Bronchial epithelial cell (primary cell): ENCODE results near the gene DHRS12. TPM values are rescaled to one million over a fixed set of nuclear protein-coding genes. Genes with fewer than 3 reads are reported as not detected.
A peak's percentile ranks its signal among the peaks of the same experiment; 100 is the strongest.

Source experiments
- DNase-seq: peaks from one replicate; pipeline ENCODE4 v3.0.0-alpha.2; 2010; ENCODE audit warnings: low read depth
- FAIRE-seq: peaks from 2 replicates; lab custom pipeline; 2011; peaks lifted over from hg19 to GRCh38; lab: Jason Lieb, UNC
- H3K27me3 ChIP-seq: 2 replicates; pipeline ENCODE4 v1.5.1; 2011; ENCODE audit warnings: low read length; ENCODE audit not compliant: control insufficient read depth, insufficient read depth
- H3K36me3 ChIP-seq: 2 replicates; pipeline ENCODE4 v1.5.1; 2011; ENCODE audit warnings: low read length; ENCODE audit not compliant: control insufficient read depth, insufficient read depth
- H3K4me3 ChIP-seq: 2 replicates; pipeline ENCODE4 v1.5.1; 2011; ENCODE audit warnings: mild to moderate bottlenecking, low read depth, low read length, control low read depth
- total RNA-seq: library from RNA; depleted of rRNA; stranded (reverse); fragments of >200 nt; gene quantifications from 2 replicates; pipeline ENCODE4 v1.2.1, GENCODE V29; 2014
- TF ChIP-seq, protein P1 (sequence below): IDR thresholded peaks from 2 replicates; pipeline ENCODE4 v1.5.1; 2011; ENCODE audit warnings: mild to moderate bottlenecking, moderate library complexity, low read length, control low read depth, inconsistent platforms; ENCODE audit not compliant: insufficient read depth, severe bottlenecking

The DHRS12 gene
- total RNA-seq, 1 donor from 2014 or later, result 2.4 TPM

GRCh38 chr13:51805313-51805712, 1.4 kb upstream of the DHRS12 start:
- Histone ChIP-seq H3K4me3 (no peak overlapping the region), H3K27me3 (no peaks in the 10 kb centered on the region), H3K36me3 (no peaks in the 10 kb centered on the region)
- DNase-seq, result no peak
- TF ChIP-seq, protein P1, sequence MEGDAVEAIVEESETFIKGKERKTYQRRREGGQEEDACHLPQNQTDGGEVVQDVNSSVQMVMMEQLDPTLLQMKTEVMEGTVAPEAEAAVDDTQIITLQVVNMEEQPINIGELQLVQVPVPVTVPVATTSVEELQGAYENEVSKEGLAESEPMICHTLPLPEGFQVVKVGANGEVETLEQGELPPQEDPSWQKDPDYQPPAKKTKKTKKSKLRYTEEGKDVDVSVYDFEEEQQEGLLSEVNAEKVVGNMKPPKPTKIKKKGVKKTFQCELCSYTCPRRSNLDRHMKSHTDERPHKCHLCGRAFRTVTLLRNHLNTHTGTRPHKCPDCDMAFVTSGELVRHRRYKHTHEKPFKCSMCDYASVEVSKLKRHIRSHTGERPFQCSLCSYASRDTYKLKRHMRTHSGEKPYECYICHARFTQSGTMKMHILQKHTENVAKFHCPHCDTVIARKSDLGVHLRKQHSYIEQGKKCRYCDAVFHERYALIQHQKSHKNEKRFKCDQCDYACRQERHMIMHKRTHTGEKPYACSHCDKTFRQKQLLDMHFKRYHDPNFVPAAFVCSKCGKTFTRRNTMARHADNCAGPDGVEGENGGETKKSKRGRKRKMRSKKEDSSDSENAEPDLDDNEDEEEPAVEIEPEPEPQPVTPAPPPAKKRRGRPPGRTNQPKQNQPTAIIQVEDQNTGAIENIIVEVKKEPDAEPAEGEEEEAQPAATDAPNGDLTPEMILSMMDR, result no peak
- no peak for FAIRE-seq

DNA sequence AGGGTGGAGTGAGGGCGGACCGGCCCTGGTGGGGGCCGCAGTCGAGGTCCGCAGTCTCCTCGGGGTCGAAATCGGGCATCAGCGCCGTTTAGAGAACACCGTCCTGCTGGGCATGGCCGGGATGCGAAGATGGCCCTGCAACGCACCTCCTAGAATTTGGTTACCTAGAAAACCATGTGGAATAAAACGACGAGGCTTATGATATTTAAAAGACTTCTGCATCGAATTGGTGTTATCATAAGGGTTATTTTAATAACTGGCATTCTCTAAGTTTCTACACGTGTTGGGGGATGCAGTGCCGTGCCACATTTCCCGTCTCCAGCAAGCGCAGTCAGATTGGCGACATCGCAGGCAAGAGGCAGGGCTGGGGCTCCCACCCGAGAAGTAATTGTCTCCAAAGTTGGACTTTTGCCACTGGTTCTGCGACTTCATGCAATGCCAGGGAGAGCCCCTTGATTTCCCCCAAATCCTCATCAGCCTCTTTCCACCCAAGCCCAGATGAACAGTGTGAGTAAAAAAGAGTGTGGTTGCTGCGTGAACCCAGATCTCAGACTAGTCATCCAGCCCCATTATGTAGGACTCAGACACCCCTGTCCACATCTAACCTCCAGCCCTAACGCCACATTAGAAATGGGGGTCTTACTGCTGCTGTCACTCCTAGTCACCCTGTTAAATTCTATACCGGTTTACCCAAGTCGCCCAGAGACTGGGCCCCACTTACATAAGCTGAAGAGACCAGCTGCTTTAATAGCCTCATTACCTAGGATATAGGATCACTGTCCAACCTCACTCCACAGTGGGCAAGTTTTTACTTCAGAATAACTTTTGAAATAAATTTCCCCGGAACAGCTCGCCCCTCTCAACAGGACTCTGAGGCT, 571 bp upstream of the DHRS12 start:
- no peak for FAIRE-seq
- TF ChIP-seq, protein P1, result no peak

GRCh38 chr13:51802631-51803418, 1.1 kb downstream of the DHRS12 start:
- TF ChIP-seq, protein P1, result no peak
- no peak for DNase-seq
- H3K36me3 ChIP-seq, result no peaks in the 10 kb centered on the region
- peak overlapping the region; percentile 65 for H3K4me3 ChIP-seq
- no peaks in the 10 kb centered on the region for H3K27me3 ChIP-seq
- FAIRE-seq, result no peak

More for the DNA sequence above, 571 bp upstream of the DHRS12 start:
- no peaks in the 10 kb centered on the region for H3K27me3 ChIP-seq
- peak overlapping the region; percentile 65 for H3K4me3 ChIP-seq
- no peak for DNase-seq
- H3K36me3 ChIP-seq, result no peaks in the 10 kb centered on the region

DNA sequence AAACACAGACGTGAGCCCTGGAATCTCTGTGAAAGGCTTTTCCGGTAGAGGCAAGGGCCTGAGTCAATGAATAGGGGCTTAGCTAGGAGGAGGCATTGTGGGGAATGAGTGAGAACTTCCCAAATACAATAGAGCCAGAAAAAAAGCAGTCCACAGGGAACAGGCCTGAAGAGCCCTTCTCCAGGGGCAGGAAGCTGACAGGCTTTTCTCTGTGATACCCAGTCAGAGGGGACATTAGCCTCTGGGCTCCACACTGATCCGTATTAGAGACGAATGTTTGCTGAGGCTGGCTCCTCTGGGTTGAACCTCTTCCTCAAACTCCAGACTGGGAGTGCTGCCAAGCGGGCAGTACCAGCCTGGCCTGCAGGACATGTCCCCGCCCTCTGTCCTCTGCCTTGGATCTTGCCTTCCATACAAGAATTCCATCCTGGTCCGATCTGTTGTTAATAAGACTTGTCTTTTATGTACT, 2.3 kb downstream of the DHRS12 start:
- TF ChIP-seq, protein P1, result no peak
- FAIRE-seq (peak; percentile 60), DNase-seq (no peak)
- no peak overlapping the region for H3K4me3 ChIP-seq
- no peaks in the 10 kb centered on the region for H3K36me3 ChIP-seq
- no peaks in the 10 kb centered on the region for H3K27me3 ChIP-seq

- no peaks in the 10 kb centered on the region for H3K36me3 ChIP-seq
- TF ChIP-seq, protein P1, result no peak
- FAIRE-seq (no peak), DNase-seq (no peak)
- no peaks in the 10 kb centered on the region for H3K27me3 ChIP-seq
- no peak overlapping the region for H3K4me3 ChIP-seq
Measured at GRCh38 chr13:51800486-51800885, 3.5 kb downstream of the DHRS12 start.
